IMR-90 (cell line): Measurements from ENCODE around the gene FGR. TPM values are rescaled to one million over a fixed set of nuclear protein-coding genes. Genes with fewer than 3 reads are reported as not detected.

Source experiments
- ATAC-seq: fragments of 200-7000 bp; cut with Tn5 transposase; 2 replicates; pipeline ENCODE4 v1.9.1; 2020; ENCODE audit warnings: low read depth, mild to moderate bottlenecking, moderate library complexity
- BruUV-seq: library from RNA; stranded (reverse); fragments of 400-500 nt; replicated peaks from 2 replicates; lab custom pipeline; 2021; lab: Mats Ljungman, UMichigan
- CTCF ChIA-PET: fragments of 300-600 bp; formaldehyde crosslinking; extraction: SDS; loops from one replicate; lab custom pipeline; 2021; ENCODE audit warnings: antibody characterized with exemption; lab: Yijun Ruan, JAX
- POLR2A ChIA-PET: fragments of 300-600 bp; sonication (Branson Sonifier 250); formaldehyde crosslinking; loops from one replicate; lab custom pipeline; 2022; ENCODE audit warnings: antibody characterized with exemption; ENCODE audit not compliant: unreplicated experiment; lab: Charles Lee
- DNase-seq: peaks from one replicate; pipeline ENCODE4 v3.0.0; 2013
- H2AFZ ChIP-seq: replicated peaks from 2 replicates; pipeline ENCODE3; 2013; ENCODE audit warnings: low read length, mild to moderate bottlenecking; ENCODE audit not compliant: poor library complexity
- H2AK5ac ChIP-seq: 2 replicates; pipeline ENCODE4 v1.6.1; 2013; ENCODE audit warnings: low read depth, low read length, inconsistent platforms
- H2AK9ac ChIP-seq: replicated peaks from 2 replicates; pipeline ENCODE3; 2013; ENCODE audit warnings: mild to moderate bottlenecking, low read depth, low read length, moderate library complexity; ENCODE audit not compliant: poor library complexity
- H2BK120ac ChIP-seq: 2 replicates; pipeline ENCODE4 v1.6.1; 2013; ENCODE audit warnings: low read depth, low read length, inconsistent platforms
- H2BK15ac ChIP-seq: 3 replicates; pipeline ENCODE4 v1.6.1; 2013; ENCODE audit warnings: low read depth, low read length, inconsistent platforms
- H2BK20ac ChIP-seq: 2 replicates; pipeline ENCODE4 v1.6.1; 2013; ENCODE audit warnings: low read depth, mild to moderate bottlenecking, inconsistent platforms, low read length, moderate library complexity
- H2BK5ac ChIP-seq: 2 replicates; pipeline ENCODE4 v1.6.1; 2013; ENCODE audit warnings: mild to moderate bottlenecking, low read depth, low read length, inconsistent platforms; ENCODE audit not compliant: poor library complexity, severe bottlenecking
- H3K14ac ChIP-seq: replicated peaks from 2 replicates; pipeline ENCODE4 v1.6.1; 2013; ENCODE audit warnings: low read depth, low read length, inconsistent platforms
- H3K18ac ChIP-seq: 2 replicates; pipeline ENCODE4 v1.6.1; 2013; ENCODE audit warnings: low read depth, low read length, control low read depth
- H3K23ac ChIP-seq: 2 replicates; pipeline ENCODE4 v1.6.1; 2013; ENCODE audit warnings: low read depth, low read length, inconsistent platforms
- H3K27ac ChIP-seq: 2 replicates; pipeline ENCODE4 v1.5.1; 2013; ENCODE audit warnings: mild to moderate bottlenecking, control low read depth, low read length; ENCODE audit not compliant: insufficient read depth
- H3K27me3 ChIP-seq: 2 replicates; pipeline ENCODE4 v1.6.1; 2013; ENCODE audit warnings: low read length; ENCODE audit not compliant: control insufficient read depth, insufficient read depth
- H3K36me3 ChIP-seq: 2 replicates; pipeline ENCODE4 v1.6.1; 2013; ENCODE audit warnings: low read length, mixed read lengths; ENCODE audit not compliant: control insufficient read depth, insufficient read depth
- H3K4ac ChIP-seq: 2 replicates; pipeline ENCODE4 v1.6.1; 2013; ENCODE audit warnings: low read depth, low read length, inconsistent platforms
- H3K4me1 ChIP-seq: 2 replicates; pipeline ENCODE4 v1.6.1; 2013; ENCODE audit warnings: low read length, mixed read lengths; ENCODE audit not compliant: control insufficient read depth, insufficient read depth
- H3K4me2 ChIP-seq: 2 replicates; pipeline ENCODE4 v1.6.1; 2013; ENCODE audit warnings: low read depth, mild to moderate bottlenecking, control low read depth, low read length, moderate library complexity
- H3K4me3 ChIP-seq: 2 replicates; pipeline ENCODE4 v1.5.1; 2013; ENCODE audit warnings: low read depth, mild to moderate bottlenecking, control low read depth, low read length, moderate library complexity; ENCODE audit not compliant: insufficient read depth
- H3K56ac ChIP-seq: 2 replicates; pipeline ENCODE4 v1.6.1; 2013; ENCODE audit warnings: low read length, inconsistent platforms; ENCODE audit not compliant: insufficient read depth; ENCODE audit errors: extremely low read depth
- H3K79me1 ChIP-seq, 2 experiments: 2 replicates each; pipeline ENCODE4 v1.6.1; 2013; ENCODE audit warnings: low read length in 2 of 2, inconsistent platforms in 1 of 2, low read depth in 1 of 2
- H3K9ac ChIP-seq: 2 replicates; pipeline ENCODE4 v1.6.1; 2013; ENCODE audit warnings: low read depth, low read length, control low read depth
- H3K9me1 ChIP-seq: 2 replicates; pipeline ENCODE4 v1.6.1; 2013; ENCODE audit warnings: low read length, inconsistent platforms; ENCODE audit not compliant: insufficient read depth
- H3K9me3 ChIP-seq: 2 replicates; pipeline ENCODE4 v1.6.1; 2013; ENCODE audit warnings: low read length; ENCODE audit not compliant: control insufficient read depth, insufficient read depth
- H4K20me1 ChIP-seq: 2 replicates; pipeline ENCODE4 v1.6.1; 2013; ENCODE audit warnings: low read length, inconsistent platforms; ENCODE audit not compliant: insufficient read depth
- H4K5ac ChIP-seq: 2 replicates; pipeline ENCODE4 v1.6.1; 2013; ENCODE audit warnings: mild to moderate bottlenecking, low read depth, low read length, control low read depth
- H4K8ac ChIP-seq, 2 experiments: 2 replicates each; pipeline ENCODE4 v1.6.1; 2013; ENCODE audit warnings: low read depth in 2 of 2, low read length in 2 of 2, control low read depth in 1 of 2, inconsistent platforms in 1 of 2
- H4K91ac ChIP-seq: 2 replicates; pipeline ENCODE4 v1.6.1; 2013; ENCODE audit warnings: low read depth, low read length, inconsistent platforms; ENCODE audit not compliant: insufficient read depth
- CEBPB ChIP-seq: IDR thresholded peaks from 2 replicates; pipeline ENCODE4 v1.6.1; 2012; ENCODE audit warnings: low read depth, low read length, improper control_type of control experiment
- CHD1 ChIP-seq: IDR thresholded peaks from 2 replicates; pipeline ENCODE4 v1.6.1; 2012; ENCODE audit warnings: low read depth, low read length, improper control_type of control experiment
- MXI1 ChIP-seq: IDR thresholded peaks from 2 replicates; pipeline ENCODE4 v1.6.1; 2012; ENCODE audit warnings: low read depth, mild to moderate bottlenecking, low read length, moderate library complexity, borderline replicate concordance
- RCOR1 ChIP-seq: IDR thresholded peaks from 2 replicates; pipeline ENCODE4 v1.6.1; 2012; ENCODE audit warnings: mild to moderate bottlenecking, low read length, improper control_type of control experiment; ENCODE audit not compliant: insufficient replicate concordance
- SMC3 ChIP-seq: fragments of 150-350 bp; IDR thresholded peaks from 2 replicates; pipeline ENCODE4 v1.6.1; 2016; ENCODE audit warnings: low read depth, mild to moderate bottlenecking, antibody characterized with exemption, low read length, moderate library complexity
- WGBS, 2 experiments: methylation state at CpG; one replicate each; pipeline versions ENCODE4 v1.1.5 to v1.1.7; 2013; ENCODE audit warnings: missing lambda C conversion rate in 2 of 2; ENCODE audit not compliant: insufficient read length in 1 of 2; ENCODE audit errors: extremely low coverage in 2 of 2; 5-methylcytosine and 5-hydroxymethylcytosine counted together
- dilution Hi-C: fragments of 300-500 bp; cut with HindIII; formaldehyde crosslinking; loops from one replicate; pipeline ENCODE4 v1.14.3; 2018; ENCODE audit warnings: low sequenced_read_pairs; ENCODE audit not compliant: unreplicated experiment
- in situ Hi-C: fragments of 300-500 bp; cut with MboI; formaldehyde crosslinking; loops from 3 replicates; pipeline ENCODE4 v1.14.3; 2019; ENCODE audit warnings: low sequenced_read_pairs, inconsistent platforms, mixed read lengths
- intact Hi-C: fragments of 100-400 bp; cut with micrococcal nuclease; formaldehyde crosslinking; loops from 2 replicates; pipeline ENCODE4 v1.10.0; 2022
- polyA plus RNA-seq, 3 experiments: library from polyadenylated mRNA; depleted of rRNA; stranded (reverse); fragments of >200 nt; gene quantifications; 2 replicates each; pipeline ENCODE4 v1.2.3, GENCODE V29; 2012; ENCODE audit warnings: low replicate concordance in 1 of 3
- total RNA-seq: library from RNA; depleted of rRNA; stranded (reverse); fragments of >200 nt; gene quantifications from 2 replicates; pipeline ENCODE4 v1.2.3, GENCODE V29; 2012
- TF ChIP-seq, protein P1 (sequence below): fragments of 150-350 bp; IDR thresholded peaks from 2 replicates; pipeline ENCODE4 v1.6.1; 2016; ENCODE audit warnings: low read depth, mild to moderate bottlenecking, low read length, moderate library complexity, borderline replicate concordance

FGR gene
- total and polyA plus RNA-seq, 2 of the 4 experiments (the other 2 are of a cell fraction): not detected

GRCh38 chr1:27649306-27649635 lies 14.3 kb upstream of the FGR start:
- DNase-seq (no peak), ATAC-seq (no peak)
- dilution Hi-C loops (no loop called here), intact Hi-C loops (no loop called here), in situ Hi-C loops (no loop called here)
- H3K79me1 ChIP-seq: no peaks in the 10 kb centered on the region
- no peak overlapping the region for H2BK120ac ChIP-seq
- no peak overlapping the region for H4K8ac ChIP-seq
- no peak overlapping the region for H4K91ac ChIP-seq
- H3K23ac ChIP-seq: no peak overlapping the region
- H4K5ac ChIP-seq: no peak overlapping the region
- ChIA-PET CTCF (interaction anchor here (2.8 kb wide), 1 partner anchor 12 kb away, joined by 11 read pairs; no protein-coding TSS in a partner anchor), POLR2A (no interaction called here)
- H2BK20ac ChIP-seq: no peak overlapping the region
- no peak overlapping the region for H2AK5ac ChIP-seq
- H3K9me3 ChIP-seq: no peaks in the 10 kb centered on the region
- no peak overlapping the region for H3K4me3 ChIP-seq
- H3K27ac ChIP-seq: no peak overlapping the region
- peaks cover 4% of the 10 kb centered on the region for H3K4me1 ChIP-seq
- no peaks in the 10 kb centered on the region for H4K20me1 ChIP-seq
- H3K4me2 ChIP-seq: no peak overlapping the region
- H3K36me3 ChIP-seq: no peaks in the 10 kb centered on the region
- peaks cover 9% of the 10 kb centered on the region for H3K9me1 ChIP-seq
- H3K9ac ChIP-seq: no peak overlapping the region
- no peak overlapping the region for H3K56ac ChIP-seq
- no peak for TF ChIP-seq CHD1
- TF ChIP-seq, protein P1, sequence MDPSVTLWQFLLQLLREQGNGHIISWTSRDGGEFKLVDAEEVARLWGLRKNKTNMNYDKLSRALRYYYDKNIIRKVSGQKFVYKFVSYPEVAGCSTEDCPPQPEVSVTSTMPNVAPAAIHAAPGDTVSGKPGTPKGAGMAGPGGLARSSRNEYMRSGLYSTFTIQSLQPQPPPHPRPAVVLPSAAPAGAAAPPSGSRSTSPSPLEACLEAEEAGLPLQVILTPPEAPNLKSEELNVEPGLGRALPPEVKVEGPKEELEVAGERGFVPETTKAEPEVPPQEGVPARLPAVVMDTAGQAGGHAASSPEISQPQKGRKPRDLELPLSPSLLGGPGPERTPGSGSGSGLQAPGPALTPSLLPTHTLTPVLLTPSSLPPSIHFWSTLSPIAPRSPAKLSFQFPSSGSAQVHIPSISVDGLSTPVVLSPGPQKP: no peak
- TF ChIP-seq RCOR1: no peak
- TF ChIP-seq CEBPB: no peak
- TF ChIP-seq SMC3: no peak
- TF ChIP-seq MXI1: no peak
- no peak overlapping the region for H2AK9ac ChIP-seq
- H3K4ac ChIP-seq: no peak overlapping the region
- no peak overlapping the region for H2BK15ac ChIP-seq
- H2BK5ac ChIP-seq: no peak overlapping the region
- H2AFZ ChIP-seq: no peak overlapping the region
- no peak overlapping the region for H3K18ac ChIP-seq
- peaks cover 6% of the 10 kb centered on the region; the same call in 1 of the 2 replicates for H3K27me3 ChIP-seq
- no peak overlapping the region for H3K14ac ChIP-seq
- BruUV-seq: no TSS peak
- 96% methylated on average over 5 of the region's 11 CpGs; no CpG with 5 or more reads in 1 of the 2 experiments for WGBS, 2 experiments
